HEK293 (cell line): ENCODE measurements around the gene TMEM141.

ENCODE experiments used
- CTCF ChIA-PET: fragments of 350-600 bp; formaldehyde crosslinking; extraction: SDS; loops from one replicate; lab custom pipeline; 2021; ENCODE audit warnings: antibody characterized with exemption; lab: Yijun Ruan, JAX
- POLR2A ChIA-PET: fragments of 300-600 bp; formaldehyde crosslinking; extraction: SDS; loops from one replicate; lab custom pipeline; 2020; ENCODE audit warnings: antibody characterized with exemption, inconsistent platforms; lab: Yijun Ruan, JAX
- H3K27ac ChIP-seq: fragments of 200-500 bp; sonication (Bioruptor generic); 2 replicates; pipeline ENCODE4 v1.5.1; 2014; ENCODE audit warnings: low read depth, low read length, control low read depth, inconsistent platforms; ENCODE audit errors: extremely low read depth
- H3K36me3 ChIP-seq, 2 experiments: fragments of 200-500 bp in 1 of 2; sonication (Bioruptor generic) in 1 of 2; 1 replicate in 1 of 2; 2 replicates in 1 of 2; pipeline ENCODE4 v1.5.1; 2014 to 2017; ENCODE audit warnings: inconsistent platforms in 2 of 2, low read length in 2 of 2; ENCODE audit not compliant: control insufficient read depth in 2 of 2, insufficient read depth in 1 of 2
- H3K4me1 ChIP-seq: fragments of 200-500 bp; sonication (Bioruptor generic); 2 replicates; pipeline ENCODE4 v1.5.1; 2014; ENCODE audit warnings: mild to moderate bottlenecking, low read length, inconsistent platforms; ENCODE audit not compliant: control insufficient read depth, insufficient read depth
- H3K4me3 ChIP-seq: 2 replicates; pipeline ENCODE4 v1.5.1; 2011; ENCODE audit warnings: low read depth, mild to moderate bottlenecking, control low read depth, low read length, moderate library complexity
- H3K9me3 ChIP-seq: fragments of 200-500 bp; sonication (Bioruptor generic); 2 replicates; pipeline ENCODE4 v1.5.1; 2014; ENCODE audit warnings: low read depth, low read length, inconsistent platforms; ENCODE audit not compliant: control insufficient read depth, insufficient read depth
- GFI1B ChIP-seq: fragments of 450-650 bp; formaldehyde crosslinking; IDR thresholded peaks from 2 replicates; pipeline ENCODE4 v1.5.1; 2016; ENCODE audit warnings: missing biosample characterization, missing genetic modification characterization
- GLIS2 ChIP-seq: fragments of 450-650 bp; formaldehyde crosslinking; IDR thresholded peaks from 2 replicates; pipeline ENCODE4 v1.5.1; 2016; ENCODE audit warnings: missing biosample characterization, missing genetic modification characterization
- MEIS1 ChIP-seq: sonication (generic); formaldehyde crosslinking; IDR thresholded peaks from 2 replicates; pipeline ENCODE4 v1.8.1; 2022; ENCODE audit warnings: missing genetic modification reagents, mild to moderate bottlenecking, borderline replicate concordance
- PBX3 ChIP-seq: sonication (generic); formaldehyde crosslinking; IDR thresholded peaks from 2 replicates; pipeline ENCODE4 v1.8.1; 2022; ENCODE audit warnings: mild to moderate bottlenecking, moderate library complexity, missing genetic modification reagents
- PRDM2 ChIP-seq: fragments of 450-650 bp; formaldehyde crosslinking; IDR thresholded peaks from 2 replicates; pipeline ENCODE4 v1.5.1; 2016; ENCODE audit warnings: missing biosample characterization, missing genetic modification characterization, borderline replicate concordance
- PRDM4 ChIP-seq: fragments of 450-650 bp; formaldehyde crosslinking; IDR thresholded peaks from 2 replicates; pipeline ENCODE4 v1.5.1; 2017; ENCODE audit warnings: missing biosample characterization, missing genetic modification characterization
- PRDM6 ChIP-seq: fragments of 450-650 bp; formaldehyde crosslinking; IDR thresholded peaks from 2 replicates; pipeline ENCODE4 v1.5.1; 2017; ENCODE audit warnings: missing biosample characterization, missing genetic modification characterization
- SCRT1 ChIP-seq: fragments of 450-650 bp; formaldehyde crosslinking; IDR thresholded peaks from 2 replicates; pipeline ENCODE4 v1.5.1; 2016; ENCODE audit warnings: missing biosample characterization, missing genetic modification characterization, borderline replicate concordance
- ZNF223 ChIP-seq: fragments of 450-650 bp; formaldehyde crosslinking; IDR thresholded peaks from 2 replicates; pipeline ENCODE4 v1.5.1; 2016; ENCODE audit warnings: missing biosample characterization, missing genetic modification characterization
- ZNF248 ChIP-seq: fragments of 450-650 bp; formaldehyde crosslinking; IDR thresholded peaks from 2 replicates; pipeline ENCODE4 v1.5.1; 2017; ENCODE audit warnings: missing biosample characterization, missing genetic modification characterization
- ZNF26 ChIP-seq: fragments of 450-650 bp; formaldehyde crosslinking; IDR thresholded peaks from 2 replicates; pipeline ENCODE4 v1.5.1; 2016; ENCODE audit warnings: missing biosample characterization, missing genetic modification characterization
- ZNF302 ChIP-seq: fragments of 450-650 bp; formaldehyde crosslinking; IDR thresholded peaks from 2 replicates; pipeline ENCODE4 v1.5.1; 2016; ENCODE audit warnings: missing biosample characterization, missing genetic modification characterization, low read depth
- ZNF394 ChIP-seq: fragments of 450-650 bp; formaldehyde crosslinking; IDR thresholded peaks from 2 replicates; pipeline ENCODE4 v1.5.1; 2016; ENCODE audit warnings: missing biosample characterization, missing genetic modification characterization, mild to moderate bottlenecking, moderate library complexity, borderline replicate concordance
- ZNF416 ChIP-seq: fragments of 450-650 bp; formaldehyde crosslinking; IDR thresholded peaks from 2 replicates; pipeline ENCODE4 v1.5.1; 2016; ENCODE audit warnings: missing biosample characterization, missing genetic modification characterization
- ZNF560 ChIP-seq: fragments of 450-650 bp; formaldehyde crosslinking; IDR thresholded peaks from 2 replicates; pipeline ENCODE4 v1.5.1; 2017; ENCODE audit warnings: missing biosample characterization, missing genetic modification characterization, borderline replicate concordance
- ZNF701 ChIP-seq: fragments of 450-650 bp; formaldehyde crosslinking; IDR thresholded peaks from 2 replicates; pipeline ENCODE4 v1.5.1; 2016; ENCODE audit warnings: missing biosample characterization, missing genetic modification characterization
- ZNF785 ChIP-seq: fragments of 450-650 bp; formaldehyde crosslinking; IDR thresholded peaks from 2 replicates; pipeline ENCODE4 v1.5.1; 2016; ENCODE audit warnings: missing biosample characterization, missing genetic modification characterization
- ZNF843 ChIP-seq: fragments of 450-650 bp; formaldehyde crosslinking; IDR thresholded peaks from 2 replicates; pipeline ENCODE4 v1.5.1; 2016; ENCODE audit warnings: missing biosample characterization, missing genetic modification characterization

TMEM141 gene

GRCh38 chr9:136754626-136755301 lies 36.4 kb upstream of the TMEM141 start:
- H3K27ac ChIP-seq: no peak overlapping the region
- no peaks in the 10 kb centered on the region for H3K9me3 ChIP-seq
- no peaks in the 10 kb centered on the region for H3K36me3 ChIP-seq
- H3K4me1 ChIP-seq: no peaks in the 10 kb centered on the region
- no peak overlapping the region for H3K4me3 ChIP-seq
- TF ChIP-seq ZNF416 (tag by site-specific recombination): no peak
- no peak for TF ChIP-seq ZNF223 (tag by site-specific recombination)
- TF ChIP-seq GFI1B (tag by site-specific recombination): no peak
- no peak for TF ChIP-seq ZNF701 (tag by site-specific recombination)
- no peak for TF ChIP-seq PBX3
- TF ChIP-seq ZNF26 (tag by site-specific recombination): no peak
- TF ChIP-seq PRDM4 (tag by site-specific recombination): no peak
- TF ChIP-seq PRDM2 (tag by site-specific recombination): no peak
- no peak for TF ChIP-seq ZNF843 (tag by site-specific recombination)
- no peak for TF ChIP-seq ZNF248 (tag by site-specific recombination)
- TF ChIP-seq ZNF560 (tag by site-specific recombination): no peak
- no peak for TF ChIP-seq SCRT1 (tag by site-specific recombination)
- no peak for TF ChIP-seq ZNF302 (tag by site-specific recombination)
- no peak for TF ChIP-seq GLIS2 (tag by site-specific recombination)
- TF ChIP-seq ZNF785 (tag by site-specific recombination): no peak
- no peak for TF ChIP-seq MEIS1
- TF ChIP-seq PRDM6 (tag by site-specific recombination): no peak
- no peak for TF ChIP-seq ZNF394 (tag by site-specific recombination)
- CTCF ChIA-PET: interaction anchor here (0.5 to 0.7 kb wide), 4 partner anchors 13 to 888 kb away, joined by 3 read pairs; no protein-coding TSS in a partner anchor
- POLR2A ChIA-PET: interaction anchor here (0.5 kb wide), 1 partner anchor 23 kb away, joined by 4 read pairs; no protein-coding TSS in a partner anchor
